GM12875 (cell line): ENCODE results near the gene CHST9.

Experiments used
- H3K4me3 ChIP-seq: one replicate; pipeline ENCODE4 v1.5.1; 2011; ENCODE audit warnings: low read depth, low read length, control low read depth
- TF ChIP-seq, protein P1 (sequence below): IDR thresholded peaks from 2 replicates; pipeline ENCODE4 v1.5.1; 2011; ENCODE audit warnings: low read depth, mild to moderate bottlenecking, control low read depth, inconsistent platforms, low read length, moderate library complexity, borderline replicate concordance; ENCODE audit not compliant: insufficient read depth

Gene CHST9

GRCh38 chr18:27030421-27030820 lies 154.7 kb downstream of the CHST9 start:
- H3K4me3 ChIP-seq: no peak overlapping the region
- TF ChIP-seq, protein P1, sequence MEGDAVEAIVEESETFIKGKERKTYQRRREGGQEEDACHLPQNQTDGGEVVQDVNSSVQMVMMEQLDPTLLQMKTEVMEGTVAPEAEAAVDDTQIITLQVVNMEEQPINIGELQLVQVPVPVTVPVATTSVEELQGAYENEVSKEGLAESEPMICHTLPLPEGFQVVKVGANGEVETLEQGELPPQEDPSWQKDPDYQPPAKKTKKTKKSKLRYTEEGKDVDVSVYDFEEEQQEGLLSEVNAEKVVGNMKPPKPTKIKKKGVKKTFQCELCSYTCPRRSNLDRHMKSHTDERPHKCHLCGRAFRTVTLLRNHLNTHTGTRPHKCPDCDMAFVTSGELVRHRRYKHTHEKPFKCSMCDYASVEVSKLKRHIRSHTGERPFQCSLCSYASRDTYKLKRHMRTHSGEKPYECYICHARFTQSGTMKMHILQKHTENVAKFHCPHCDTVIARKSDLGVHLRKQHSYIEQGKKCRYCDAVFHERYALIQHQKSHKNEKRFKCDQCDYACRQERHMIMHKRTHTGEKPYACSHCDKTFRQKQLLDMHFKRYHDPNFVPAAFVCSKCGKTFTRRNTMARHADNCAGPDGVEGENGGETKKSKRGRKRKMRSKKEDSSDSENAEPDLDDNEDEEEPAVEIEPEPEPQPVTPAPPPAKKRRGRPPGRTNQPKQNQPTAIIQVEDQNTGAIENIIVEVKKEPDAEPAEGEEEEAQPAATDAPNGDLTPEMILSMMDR: no peak

GRCh38 chr18:27022477-27022876 lies 162.6 kb downstream of the CHST9 start:
- no peak overlapping the region for H3K4me3 ChIP-seq
- TF ChIP-seq, protein P1: no peak

DNA sequence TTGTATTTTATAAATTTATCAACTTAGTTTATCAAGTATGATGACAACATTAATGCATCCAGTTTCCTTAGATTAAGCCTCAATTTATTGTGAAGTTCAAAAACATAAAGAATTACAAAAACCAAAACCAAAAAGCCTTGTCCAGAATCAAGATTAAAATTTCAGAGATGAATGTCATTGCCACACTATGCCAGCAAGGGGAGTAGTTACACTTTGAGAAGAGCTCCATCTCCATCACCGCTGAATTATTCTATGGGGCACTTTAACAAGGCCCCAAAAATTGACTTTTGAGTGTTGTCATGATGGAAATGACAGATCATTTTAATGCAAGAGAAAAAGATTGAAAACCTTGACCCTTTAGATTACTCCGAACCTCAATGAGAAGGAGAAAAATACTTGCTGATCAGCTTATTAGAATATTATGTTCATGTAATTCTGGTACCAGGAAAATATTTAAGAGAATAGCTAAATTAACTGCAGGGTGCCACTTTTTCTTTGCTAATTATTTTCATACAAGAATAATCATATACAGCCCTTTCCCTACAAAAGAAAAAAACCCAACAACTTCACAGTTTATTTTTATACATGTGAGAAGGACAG lies 167.1 kb downstream of the CHST9 start:
- no peak overlapping the region for H3K4me3 ChIP-seq
- TF ChIP-seq, protein P1: peak; percentile 31; the same call in 1 of the 2 replicates

DNA sequence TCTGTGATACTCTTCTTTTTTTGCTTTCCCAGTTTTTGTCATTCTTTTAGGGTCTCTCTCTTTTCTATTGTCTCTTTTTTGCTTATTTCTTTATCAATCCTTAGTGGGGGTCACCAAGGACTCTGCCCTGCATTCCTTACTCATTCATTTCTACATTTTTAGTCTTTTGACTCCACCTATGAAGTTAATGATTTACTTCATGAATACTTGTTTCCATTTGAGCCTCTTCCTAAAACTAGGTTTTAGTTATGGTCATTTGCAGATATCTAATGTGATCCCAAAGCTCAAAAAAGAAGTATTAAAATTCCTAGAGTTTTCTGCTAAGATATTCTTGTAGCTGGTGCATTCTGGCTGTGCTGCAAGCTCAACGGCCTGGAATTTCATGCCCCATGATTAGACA lies 170.3 kb downstream of the CHST9 start:
- no peak overlapping the region for H3K4me3 ChIP-seq
- TF ChIP-seq, protein P1: no peak

- TF ChIP-seq, protein P1: no peak
Measured at GRCh38 chr18:27010784-27011183, 174.3 kb downstream of the CHST9 start.

DNA sequence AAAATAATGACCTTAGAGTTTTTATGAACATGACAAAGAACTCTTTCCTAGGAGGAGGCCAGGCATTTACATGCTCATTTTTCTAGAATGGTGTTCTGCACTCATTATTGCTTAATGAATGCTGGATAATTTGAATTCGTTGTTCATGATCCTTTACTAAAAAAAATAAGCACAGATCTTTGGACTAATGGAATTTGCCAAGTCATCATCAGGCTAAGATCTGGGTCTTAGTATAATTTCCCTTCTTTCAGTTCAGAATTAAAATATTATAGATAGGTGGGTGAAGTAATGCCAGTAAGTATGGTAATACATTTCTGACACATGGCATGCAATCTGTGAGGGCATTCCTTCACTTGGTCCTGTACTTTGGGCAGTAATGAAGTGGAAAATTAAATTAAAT lies 175.8 kb downstream of the CHST9 start:
- H3K4me3 ChIP-seq: no peak overlapping the region
- TF ChIP-seq, protein P1: no peak

More at GRCh38 chr18:27010784-27011183, 174.3 kb downstream of the CHST9 start:
- no peak overlapping the region for H3K4me3 ChIP-seq

DNA sequence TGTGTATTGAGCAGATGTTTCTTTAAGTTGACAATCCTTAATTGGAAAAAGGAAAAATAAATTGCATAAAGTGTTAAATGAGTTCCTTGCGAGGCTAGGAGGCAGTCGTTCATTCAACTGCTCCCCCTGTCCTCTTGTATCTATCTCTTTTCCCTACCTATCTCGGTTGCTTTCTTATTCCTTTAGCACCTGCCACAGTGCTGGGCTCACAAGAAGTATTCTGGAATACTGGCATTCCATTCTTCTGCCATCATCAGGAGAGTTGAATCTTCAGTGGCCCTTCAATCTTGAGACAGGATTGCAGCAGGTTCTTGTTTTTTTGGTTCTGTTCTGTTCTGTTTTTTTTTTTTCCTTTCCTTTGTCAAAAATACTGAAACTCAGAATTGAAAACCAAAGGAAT lies 176.5 kb downstream of the CHST9 start:
- no peak overlapping the region for H3K4me3 ChIP-seq
- TF ChIP-seq, protein P1: no peak
